Gastrocnemius medialis (tissue), 4 donors: ENCODE data around the gene TK2.
"Not testable (repeated sequence)": the region's sequence is repeated elsewhere in the genome, so short reads cannot be mapped to it uniquely, and the experiment has no call there.

ENCODE experiments used
- CTCF ChIP-seq, 5 experiments: fragments of 450-650 bp in 3 of 5; fragments of 200-600 bp in 2 of 5; sonication (generic) in 2 of 5; IDR thresholded peaks in 4 of 5; conservative IDR thresholded peaks in 1 of 5; 1 replicate in 4 of 5; 2 replicates in 1 of 5; pipeline ENCODE4 v1.5.1; 2016 to 2019; ENCODE audit warnings: antibody characterized with exemption in 5 of 5, mild to moderate bottlenecking in 3 of 5, moderate library complexity in 3 of 5
- POLR2A ChIP-seq, 2 donors: fragments of 450-650 bp; IDR thresholded peaks; one replicate each; pipeline ENCODE4 v1.6.1; 2017; ENCODE audit warnings: antibody characterized with exemption in 2 of 2, mild to moderate bottlenecking in 2 of 2, moderate library complexity in 2 of 2

- TF ChIP-seq CTCF (IDR thresholded peaks at IDR 0.05 in 4 of 5, conservative IDR thresholded peaks at IDR 0.05 in 1 of 5); POLR2A (IDR thresholded peaks at IDR 0.05): not testable (repeated sequence)
These were observed 53.7 kb downstream of the TK2 start for GRCh38 chr16:66496226-66496625.
